IMR-90 (cell line): ENCODE measurements around the gene LFNG.

Source experiments
- BHLHE40 ChIP-seq: fragments of 150-350 bp; IDR thresholded peaks from 2 replicates; pipeline ENCODE4 v1.6.1; 2016; ENCODE audit warnings: mild to moderate bottlenecking, low read depth, low read length
- CEBPB ChIP-seq: IDR thresholded peaks from 2 replicates; pipeline ENCODE4 v1.6.1; 2012; ENCODE audit warnings: low read depth, low read length, improper control_type of control experiment
- CHD1 ChIP-seq: IDR thresholded peaks from 2 replicates; pipeline ENCODE4 v1.6.1; 2012; ENCODE audit warnings: low read depth, low read length, improper control_type of control experiment
- ELK1 ChIP-seq: fragments of 150-350 bp; IDR thresholded peaks from 2 replicates; pipeline ENCODE4 v1.6.1; 2016; ENCODE audit warnings: low read depth, mild to moderate bottlenecking, low read length, moderate library complexity, borderline replicate concordance
- FOS ChIP-seq: fragments of 150-350 bp; IDR thresholded peaks from 2 replicates; pipeline ENCODE4 v1.6.1; 2016; ENCODE audit warnings: low read depth, low read length
- MAFK ChIP-seq: IDR thresholded peaks from 2 replicates; pipeline ENCODE4 v1.6.1; 2012; ENCODE audit warnings: low read depth, low read length, improper control_type of control experiment
- NFE2L2 ChIP-seq: fragments of 150-350 bp; IDR thresholded peaks from 2 replicates; pipeline ENCODE4 v1.6.1; 2016; ENCODE audit warnings: low read depth, mild to moderate bottlenecking, low read length
- POLR2A ChIP-seq: IDR thresholded peaks from 2 replicates; pipeline ENCODE4 v1.6.1; 2012; ENCODE audit warnings: mild to moderate bottlenecking, low read depth, low read length
- RAD21 ChIP-seq: IDR thresholded peaks from 2 replicates; pipeline ENCODE4 v1.6.1; 2012; ENCODE audit warnings: low read length, improper control_type of control experiment
- RFX5 ChIP-seq: IDR thresholded peaks from 2 replicates; pipeline ENCODE4 v1.8.0; 2012; ENCODE audit warnings: low read depth, mild to moderate bottlenecking, low read length, moderate library complexity
- TF ChIP-seq, protein P1 (sequence below): conservative IDR thresholded peaks from 2 replicates; pipeline ENCODE4 v1.5.1; 2012; ENCODE audit warnings: mild to moderate bottlenecking, low read depth, low read length, improper control_type of control experiment
- TF ChIP-seq, protein P2 (sequence below): fragments of 150-350 bp; IDR thresholded peaks from 2 replicates; pipeline ENCODE4 v1.6.1; 2017; ENCODE audit warnings: mild to moderate bottlenecking, antibody characterized with exemption, low read length, low read depth

GRCh38 chr7:2524808-2525657 lies 5.5 kb downstream of the LFNG start:
- TF ChIP-seq, protein P1, sequence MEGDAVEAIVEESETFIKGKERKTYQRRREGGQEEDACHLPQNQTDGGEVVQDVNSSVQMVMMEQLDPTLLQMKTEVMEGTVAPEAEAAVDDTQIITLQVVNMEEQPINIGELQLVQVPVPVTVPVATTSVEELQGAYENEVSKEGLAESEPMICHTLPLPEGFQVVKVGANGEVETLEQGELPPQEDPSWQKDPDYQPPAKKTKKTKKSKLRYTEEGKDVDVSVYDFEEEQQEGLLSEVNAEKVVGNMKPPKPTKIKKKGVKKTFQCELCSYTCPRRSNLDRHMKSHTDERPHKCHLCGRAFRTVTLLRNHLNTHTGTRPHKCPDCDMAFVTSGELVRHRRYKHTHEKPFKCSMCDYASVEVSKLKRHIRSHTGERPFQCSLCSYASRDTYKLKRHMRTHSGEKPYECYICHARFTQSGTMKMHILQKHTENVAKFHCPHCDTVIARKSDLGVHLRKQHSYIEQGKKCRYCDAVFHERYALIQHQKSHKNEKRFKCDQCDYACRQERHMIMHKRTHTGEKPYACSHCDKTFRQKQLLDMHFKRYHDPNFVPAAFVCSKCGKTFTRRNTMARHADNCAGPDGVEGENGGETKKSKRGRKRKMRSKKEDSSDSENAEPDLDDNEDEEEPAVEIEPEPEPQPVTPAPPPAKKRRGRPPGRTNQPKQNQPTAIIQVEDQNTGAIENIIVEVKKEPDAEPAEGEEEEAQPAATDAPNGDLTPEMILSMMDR: no peak
- no peak for TF ChIP-seq POLR2A
- no peak for TF ChIP-seq MAFK
- no peak for TF ChIP-seq RAD21
- no peak for TF ChIP-seq CEBPB
- no peak for TF ChIP-seq CHD1
- TF ChIP-seq, protein P2, sequence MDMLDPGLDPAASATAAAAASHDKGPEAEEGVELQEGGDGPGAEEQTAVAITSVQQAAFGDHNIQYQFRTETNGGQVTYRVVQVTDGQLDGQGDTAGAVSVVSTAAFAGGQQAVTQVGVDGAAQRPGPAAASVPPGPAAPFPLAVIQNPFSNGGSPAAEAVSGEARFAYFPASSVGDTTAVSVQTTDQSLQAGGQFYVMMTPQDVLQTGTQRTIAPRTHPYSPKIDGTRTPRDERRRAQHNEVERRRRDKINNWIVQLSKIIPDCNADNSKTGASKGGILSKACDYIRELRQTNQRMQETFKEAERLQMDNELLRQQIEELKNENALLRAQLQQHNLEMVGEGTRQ: no peak
- TF ChIP-seq FOS: no peak
- no peak for TF ChIP-seq RFX5
- no peak for TF ChIP-seq BHLHE40
- TF ChIP-seq ELK1: no peak
- no peak for TF ChIP-seq NFE2L2
